HuH-7 (cell line): ENCODE measurements around the gene SLC22A17.
"Not testable (repeated sequence)": the region's sequence is repeated elsewhere in the genome, so short reads cannot be mapped to it uniquely, and the experiment has no call there.

Experiments used
- DNase-seq: peaks from one replicate; pipeline ENCODE4 v3.0.0; 2011; ENCODE audit warnings: low spot score

Gene SLC22A17

DNA sequence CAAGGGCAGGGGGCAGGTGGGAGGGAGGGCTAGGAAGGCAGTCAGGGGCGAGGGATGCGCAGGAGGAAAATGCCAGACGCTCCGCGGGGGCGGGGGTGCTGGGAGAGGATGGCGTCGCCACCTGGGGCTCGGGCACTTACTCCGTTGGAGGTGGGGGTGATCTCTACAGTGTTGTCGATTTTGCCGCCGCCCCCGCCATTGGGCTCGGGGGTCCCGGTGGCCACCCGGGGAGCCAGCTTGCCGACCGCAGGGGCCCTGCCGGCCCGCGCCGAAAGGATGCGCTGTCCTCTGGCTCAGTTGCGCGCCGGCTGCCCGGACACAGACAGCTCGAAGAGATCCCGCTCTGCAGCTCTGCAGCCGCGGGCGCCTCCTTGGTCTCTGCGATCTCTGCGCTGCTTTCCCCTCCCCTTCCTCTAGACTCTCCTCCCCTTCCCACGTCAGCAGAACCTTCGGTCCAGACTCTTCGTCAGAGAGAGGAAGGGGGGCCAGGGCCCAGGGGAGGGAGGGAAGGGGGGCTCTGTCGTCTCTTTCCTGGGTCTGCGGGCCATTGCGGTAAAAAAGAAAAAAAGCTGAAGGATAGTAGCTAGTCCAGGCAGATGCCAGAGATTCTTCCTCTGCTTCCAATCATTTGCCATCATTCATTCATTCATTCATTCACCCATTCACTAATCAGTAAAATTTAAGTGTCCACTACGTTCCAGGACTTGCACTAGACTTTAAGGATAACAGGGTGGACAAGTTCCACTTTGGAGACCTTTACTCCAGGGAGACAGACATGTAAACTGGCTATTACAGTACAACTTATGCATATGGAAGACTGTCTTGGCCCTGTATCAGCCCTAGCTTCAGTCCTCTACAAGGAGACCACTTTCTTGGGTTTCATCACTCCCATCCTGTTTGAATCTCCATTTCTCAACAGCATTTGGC is at the start of gene SLC22A17:
Gene SLC22A17, minus strand, starts transcription at position 382 of the 927 bp plus-strand sequence.
- no peak for DNase-seq

DNA sequence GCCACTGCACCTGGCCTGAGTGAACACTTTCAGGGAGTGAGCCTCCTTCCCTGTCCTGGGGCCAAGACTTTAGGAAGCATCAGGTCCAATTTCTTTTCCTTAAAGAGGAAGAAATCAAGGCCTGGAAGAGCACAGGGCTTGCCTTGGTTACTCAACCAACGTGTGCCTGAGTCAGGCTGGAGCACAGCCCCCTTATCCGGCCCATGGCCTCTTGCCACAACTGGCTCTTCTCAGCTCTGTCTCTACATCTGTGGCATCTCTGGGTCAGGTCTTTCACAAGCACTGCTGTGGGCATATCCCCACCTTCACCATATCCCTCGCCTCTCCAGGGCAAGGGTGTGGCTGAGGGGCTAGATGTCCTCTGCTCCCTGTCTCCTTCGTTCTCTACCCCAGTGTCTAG is 48.6 kb upstream of the SLC22A17 start:
- no peak for DNase-seq

DNA sequence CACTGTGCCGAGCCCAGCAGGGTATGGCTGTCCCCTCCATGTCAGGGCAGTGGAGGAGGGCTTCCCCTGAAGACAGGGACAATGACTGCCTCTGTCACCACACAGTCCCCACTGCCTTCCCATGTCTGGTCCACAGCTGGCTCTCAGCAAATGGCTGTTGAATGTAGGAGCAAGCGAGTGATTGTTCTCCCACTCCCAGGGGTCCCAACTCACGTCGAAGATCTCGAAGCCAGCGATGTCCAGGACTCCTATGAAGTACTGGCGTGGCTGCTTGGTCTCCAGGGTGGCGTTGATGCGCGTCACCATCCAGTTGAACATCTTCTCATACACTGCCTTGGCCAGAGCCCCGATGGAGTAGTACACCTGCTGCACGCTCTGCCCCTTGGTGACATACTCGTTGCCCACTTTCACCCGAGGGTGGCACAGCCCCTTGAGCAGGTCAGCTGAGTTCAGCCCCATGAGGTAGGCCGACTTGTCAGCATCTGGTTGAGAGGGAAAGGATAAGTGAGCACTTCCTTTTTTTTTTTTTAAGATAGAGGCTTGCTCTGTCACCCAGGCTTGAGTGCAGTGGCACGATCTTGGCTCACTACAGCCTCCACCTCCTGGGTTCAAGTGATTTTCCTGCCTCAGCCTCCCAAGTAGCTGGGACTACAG is 47.9 kb upstream of the SLC22A17 start:
- not testable (repeated sequence) for DNase-seq

DNA sequence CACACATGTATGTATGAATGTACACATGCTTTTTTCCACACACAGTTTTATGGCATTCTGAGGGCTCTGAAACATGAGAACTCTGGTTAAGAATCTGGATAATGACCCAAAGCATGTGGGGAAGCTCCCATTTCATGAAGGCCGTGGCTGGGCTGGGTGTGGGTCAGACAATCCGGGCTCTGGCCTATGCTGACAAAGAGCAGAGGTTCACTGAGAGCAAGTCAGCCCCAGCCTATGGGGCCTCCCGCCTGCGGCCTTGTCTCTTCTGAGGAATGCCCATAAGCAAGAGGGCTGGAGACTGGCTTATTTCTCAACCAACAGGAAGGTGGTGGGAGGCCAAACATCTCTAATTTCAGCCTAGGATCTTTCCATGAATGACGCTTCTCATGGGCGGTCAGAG is 46.9 kb upstream of the SLC22A17 start:
- DNase-seq: no peak

DNA sequence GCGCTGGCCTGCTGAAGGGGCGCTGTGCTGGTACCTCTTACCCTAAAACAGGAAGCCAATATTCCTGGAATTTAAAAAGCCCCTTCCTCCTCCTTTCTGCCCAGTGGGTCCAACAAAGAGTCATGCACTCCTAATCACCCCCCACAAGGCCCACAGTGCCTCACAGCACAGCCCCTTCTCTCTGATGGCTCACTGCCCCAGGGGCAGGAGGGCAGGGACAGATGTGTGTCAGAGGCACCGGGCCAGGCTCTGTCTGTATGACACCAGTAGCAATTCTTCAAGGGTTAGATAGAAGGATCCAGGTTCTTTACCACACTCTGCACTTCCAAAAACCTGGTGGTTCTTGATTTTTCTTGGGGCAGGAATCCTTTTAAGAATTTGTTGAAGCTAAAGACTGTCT is 46.4 kb upstream of the SLC22A17 start:
- DNase-seq: no peak

DNA sequence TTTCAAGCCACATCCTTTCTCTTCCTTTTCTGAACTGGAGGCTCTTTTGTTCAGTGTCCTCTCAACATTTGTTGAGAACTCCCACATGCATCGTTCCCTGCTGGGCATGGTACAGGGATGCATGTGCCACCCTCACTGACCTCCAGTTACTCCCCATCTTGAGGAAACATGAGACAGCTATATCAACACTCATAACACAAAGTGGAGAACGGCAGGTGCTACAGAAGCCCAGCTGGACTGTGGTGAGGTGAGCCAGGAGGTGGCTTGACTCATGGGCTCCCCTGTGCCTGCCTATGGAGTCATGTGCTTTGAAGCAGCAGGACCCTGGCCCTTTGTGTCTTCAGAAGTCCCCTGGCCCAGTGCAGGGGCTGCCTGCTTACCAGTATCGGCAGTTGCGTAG is 45.7 kb upstream of the SLC22A17 start:
- DNase-seq: no peak

DNA sequence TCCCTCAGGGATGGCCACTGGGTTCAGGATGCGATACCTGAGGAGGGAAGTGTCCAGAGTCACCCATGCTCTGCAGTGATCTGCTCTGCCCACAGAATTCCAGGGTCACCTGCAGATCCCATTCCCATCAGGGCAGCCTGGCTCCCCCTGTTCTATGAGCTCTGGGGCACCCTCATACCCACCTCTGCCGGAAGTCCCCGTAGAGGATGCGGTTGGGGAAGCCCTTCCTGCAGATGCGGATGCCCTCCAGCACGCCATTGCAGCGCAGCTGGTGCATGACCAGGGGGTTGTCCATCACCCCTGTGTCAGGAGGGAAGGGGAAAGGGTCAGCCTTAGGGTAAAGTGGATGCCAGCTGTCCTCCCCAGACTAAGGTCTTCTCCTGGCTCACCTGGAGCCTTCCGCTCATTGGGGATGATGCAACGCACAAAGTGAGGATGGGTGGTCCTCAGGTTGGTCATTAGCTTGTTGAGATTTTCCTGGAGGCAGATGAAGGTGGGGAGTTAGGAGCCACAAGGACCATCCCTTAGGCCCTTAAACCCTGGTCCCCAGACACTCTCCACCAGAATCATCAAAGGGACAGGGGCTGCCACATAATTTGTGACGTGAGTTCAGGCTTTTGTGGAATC is 44.2 kb upstream of the SLC22A17 start:
- no peak for DNase-seq

DNA sequence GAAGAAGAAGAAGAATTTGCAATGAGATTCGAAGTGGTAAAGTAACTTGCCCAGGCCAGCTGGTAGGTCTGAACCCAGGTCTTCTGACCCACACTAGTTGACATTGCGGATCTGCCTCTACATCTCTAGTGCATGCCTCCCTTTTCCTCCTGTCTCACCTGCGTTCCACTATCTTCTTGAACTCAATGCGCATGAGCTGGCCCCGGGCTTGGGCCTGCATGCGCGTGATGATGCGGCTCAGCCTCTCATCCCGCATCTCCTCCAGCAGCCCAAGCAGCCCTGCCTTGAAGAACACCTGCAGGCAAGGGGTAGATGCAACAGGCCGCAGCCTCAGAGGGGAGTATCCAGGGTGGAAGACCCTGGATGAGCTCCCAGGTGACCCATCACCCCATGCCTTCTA is 43.4 kb upstream of the SLC22A17 start:
- no peak for DNase-seq

DNA sequence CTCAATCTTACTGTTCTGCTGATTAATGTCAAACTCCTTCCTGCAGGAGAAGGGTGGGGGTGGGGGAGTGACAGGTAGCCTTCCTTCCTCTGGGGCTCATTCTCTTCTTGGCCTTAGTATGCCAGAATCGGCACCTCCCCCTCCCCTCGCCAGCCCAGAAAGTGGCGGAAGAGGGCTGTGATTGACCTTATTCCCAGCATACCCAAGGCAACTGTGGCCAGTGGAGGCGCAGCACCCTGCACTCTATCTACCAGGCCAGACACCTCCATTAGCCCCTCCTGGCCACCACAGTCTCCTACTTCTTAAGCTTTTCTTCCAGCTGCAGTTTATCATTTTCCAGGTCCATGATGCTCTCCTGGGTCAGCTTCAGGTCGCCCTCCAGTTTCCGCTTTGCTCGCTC is 39.9 kb upstream of the SLC22A17 start:
- DNase-seq: no peak

DNA sequence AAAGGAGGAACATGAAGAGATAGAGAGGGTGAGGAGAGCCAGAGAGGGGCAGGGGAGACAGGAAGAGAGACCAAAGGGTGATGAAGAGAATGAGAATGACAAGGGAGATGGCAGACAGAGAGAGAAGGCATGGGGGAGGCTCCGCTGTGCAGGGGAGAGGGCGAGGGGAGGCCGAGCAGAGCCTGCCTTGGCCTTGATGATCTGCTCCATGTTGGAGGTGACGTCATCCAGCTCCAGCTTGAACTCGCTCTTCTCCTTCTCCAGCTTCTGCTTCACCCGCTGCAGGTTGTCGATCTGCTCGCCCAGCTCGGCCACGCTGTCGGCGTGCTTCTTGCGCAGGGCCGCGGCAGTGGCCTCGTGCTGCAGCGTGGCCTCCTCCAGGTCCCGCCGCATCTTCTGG is 37.2 kb upstream of the SLC22A17 start:
- not testable (repeated sequence) for DNase-seq

DNA sequence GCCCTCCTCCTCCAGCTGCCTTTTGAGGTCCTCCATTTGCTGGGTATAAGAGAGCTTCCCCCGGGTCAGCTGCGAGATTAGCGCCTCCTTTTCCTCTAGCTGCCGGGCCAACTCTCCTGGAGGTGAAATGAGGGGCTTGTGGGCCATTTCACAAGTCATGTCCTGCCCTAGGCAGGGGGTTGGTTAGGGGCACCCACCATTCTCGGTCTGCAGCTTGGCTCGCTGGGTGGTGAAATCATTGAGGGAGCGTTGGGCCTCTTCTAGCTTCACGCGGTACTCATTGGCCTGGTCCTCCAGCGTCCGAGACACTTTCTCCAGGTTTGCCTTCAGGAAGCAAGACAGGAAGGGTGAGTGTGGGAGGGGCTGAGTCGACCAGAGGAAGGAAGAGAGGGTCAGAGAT is 36.7 kb upstream of the SLC22A17 start:
- DNase-seq: no peak

DNA sequence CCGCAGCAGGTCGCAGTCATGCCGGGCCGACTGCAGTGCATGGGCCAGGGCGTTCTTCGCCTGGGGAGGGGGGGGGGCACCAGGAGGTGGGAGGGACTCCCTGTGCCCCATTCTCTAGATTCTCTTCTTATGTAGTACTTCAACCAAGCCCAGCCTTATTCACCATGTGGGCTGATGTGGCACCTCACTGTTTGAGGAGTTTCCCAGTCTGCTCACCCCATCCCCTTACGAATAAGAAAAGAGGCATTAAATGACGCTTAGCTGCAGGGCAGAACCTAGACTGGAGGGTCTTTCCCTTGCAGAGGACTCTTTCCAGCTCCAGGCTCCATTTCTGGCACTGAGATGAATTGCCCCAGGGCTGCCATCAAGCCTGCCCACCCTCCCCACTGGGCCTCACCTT is 36.3 kb upstream of the SLC22A17 start:
- no peak for DNase-seq

DNA sequence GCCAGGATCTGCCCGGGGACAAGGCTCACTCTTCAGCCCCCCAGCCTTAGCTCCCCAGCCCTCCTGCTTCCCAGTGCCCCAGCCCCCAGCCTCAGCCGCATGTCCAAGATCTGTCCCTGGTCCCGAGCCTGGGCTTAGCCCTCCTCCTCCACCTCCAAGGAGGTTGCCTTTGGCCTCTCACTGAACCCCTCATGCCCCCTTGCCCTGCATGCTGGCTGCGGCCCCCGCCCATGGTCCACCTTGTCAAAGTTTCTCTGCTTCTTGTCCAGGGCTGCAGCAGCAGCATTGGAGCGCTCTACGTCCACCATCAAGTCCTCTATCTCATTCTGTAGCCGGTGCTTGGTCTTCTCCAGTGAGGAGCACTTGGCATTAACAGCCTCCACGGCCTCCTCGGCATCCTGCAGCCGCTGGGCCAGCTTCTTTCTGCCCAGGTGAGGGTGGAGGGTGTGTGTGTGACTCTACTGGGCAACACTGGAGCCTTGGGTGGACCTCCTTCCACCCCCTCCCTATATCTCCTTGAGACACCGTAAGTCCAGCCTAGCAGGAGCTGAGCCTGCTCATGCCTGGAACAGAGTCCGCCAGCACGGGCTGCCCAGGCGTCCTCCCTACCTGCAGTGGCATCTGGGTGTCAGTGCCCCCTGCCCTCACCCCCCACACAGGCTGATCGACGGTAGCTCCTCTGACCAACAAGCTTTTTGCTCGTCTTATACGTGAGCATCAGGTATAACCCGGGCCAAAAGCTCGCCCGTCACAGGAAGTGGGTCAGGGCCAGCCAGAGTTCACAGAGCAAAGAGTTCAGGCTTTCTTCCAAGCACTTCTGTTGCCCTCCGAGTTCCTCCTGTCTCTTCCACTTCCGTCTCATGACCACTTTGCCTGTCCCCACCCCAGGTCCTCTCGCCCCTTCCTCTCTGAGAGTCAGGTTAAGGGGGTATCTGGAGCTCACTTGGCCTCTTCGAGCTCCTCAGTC is 35.5 kb upstream of the SLC22A17 start:
- no peak for DNase-seq

DNA sequence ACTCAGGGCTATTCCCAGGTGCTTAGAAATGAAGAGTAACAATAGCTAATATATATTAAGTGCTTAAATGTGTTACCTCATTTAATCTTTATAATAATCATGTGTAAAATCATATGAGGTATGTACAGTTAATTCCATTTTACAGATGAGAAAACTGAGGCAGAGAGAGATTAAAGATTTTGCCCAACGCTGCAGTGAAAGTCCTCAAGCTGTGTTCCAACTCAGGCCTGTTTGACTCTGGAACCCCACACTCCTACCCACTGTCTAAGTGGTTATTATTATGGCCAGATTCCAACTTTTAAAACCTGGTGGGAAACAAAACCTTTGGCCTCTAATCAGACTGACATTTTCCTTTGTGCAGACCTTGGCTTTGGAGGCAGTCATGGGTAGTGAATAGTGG is 34.3 kb upstream of the SLC22A17 start:
- no peak for DNase-seq

DNA sequence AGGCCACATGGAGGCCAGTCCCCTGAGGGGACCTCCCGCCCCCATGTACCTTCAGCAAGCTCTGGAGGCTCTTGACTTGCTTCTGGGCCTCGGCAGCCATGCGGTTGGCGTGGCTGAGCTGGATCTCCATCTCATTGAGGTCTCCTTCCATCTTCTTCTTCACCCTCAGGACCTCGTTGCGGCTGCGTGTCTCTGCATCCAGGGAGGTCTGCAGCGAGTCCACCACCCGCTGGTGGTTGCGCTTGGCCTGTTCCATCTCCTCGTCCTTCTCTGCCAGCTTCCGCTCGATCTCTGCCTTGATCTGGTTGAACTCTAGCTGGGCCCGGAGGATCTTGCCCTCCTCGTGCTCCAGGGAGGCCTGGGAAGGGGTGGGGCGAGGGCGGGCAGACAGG is 33.6 kb upstream of the SLC22A17 start:
- DNase-seq: not testable (repeated sequence)

DNA sequence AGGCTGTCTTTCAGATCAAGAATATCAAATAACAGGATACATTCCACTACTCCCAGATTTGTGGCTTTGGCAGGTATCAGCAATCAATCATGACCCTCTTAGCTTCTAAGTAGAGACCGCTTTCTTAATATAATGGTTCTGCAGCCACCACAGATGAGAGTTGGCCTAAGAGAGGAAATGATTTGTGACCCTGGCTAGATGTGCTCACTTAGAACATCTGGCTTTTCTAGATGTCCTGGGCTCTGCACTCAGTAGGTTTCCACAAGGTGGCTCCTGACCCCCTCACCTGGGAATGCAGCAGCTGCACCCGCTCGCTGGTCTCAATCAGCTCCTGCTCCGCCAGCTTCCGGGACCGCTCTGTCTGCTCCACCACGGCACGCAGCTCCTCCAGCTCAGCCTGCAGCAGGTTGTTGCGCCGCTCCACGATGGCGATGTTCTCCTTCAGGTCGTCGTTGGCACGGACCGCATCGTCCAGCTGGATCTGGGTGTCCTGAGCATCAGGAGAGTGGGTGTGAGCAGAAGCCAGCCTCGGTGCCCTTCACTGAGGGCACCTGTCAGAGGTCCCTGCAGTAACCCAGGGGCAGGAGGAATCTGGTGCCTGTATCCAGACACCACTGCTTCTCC is 33.1 kb upstream of the SLC22A17 start:
- no peak for DNase-seq

DNA sequence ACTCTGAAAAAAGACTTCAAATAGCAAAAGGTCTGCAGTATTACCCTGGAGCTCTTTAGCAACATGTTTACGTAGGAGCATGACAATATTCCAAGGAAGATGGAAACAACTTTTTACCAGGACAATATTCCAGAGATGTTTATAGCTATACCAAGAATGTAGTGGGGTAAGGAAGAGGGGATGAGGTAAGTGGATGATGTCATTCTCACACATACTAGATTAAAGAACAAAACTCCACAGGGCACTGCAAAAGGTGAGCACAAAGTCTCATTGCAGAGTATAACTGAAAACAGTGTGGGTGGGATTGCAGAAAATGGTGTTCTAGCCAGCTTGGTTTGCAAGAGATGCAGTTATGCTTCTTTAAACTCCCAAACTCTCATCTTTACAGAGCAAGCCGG is 32.6 kb upstream of the SLC22A17 start:
- DNase-seq: no peak

DNA sequence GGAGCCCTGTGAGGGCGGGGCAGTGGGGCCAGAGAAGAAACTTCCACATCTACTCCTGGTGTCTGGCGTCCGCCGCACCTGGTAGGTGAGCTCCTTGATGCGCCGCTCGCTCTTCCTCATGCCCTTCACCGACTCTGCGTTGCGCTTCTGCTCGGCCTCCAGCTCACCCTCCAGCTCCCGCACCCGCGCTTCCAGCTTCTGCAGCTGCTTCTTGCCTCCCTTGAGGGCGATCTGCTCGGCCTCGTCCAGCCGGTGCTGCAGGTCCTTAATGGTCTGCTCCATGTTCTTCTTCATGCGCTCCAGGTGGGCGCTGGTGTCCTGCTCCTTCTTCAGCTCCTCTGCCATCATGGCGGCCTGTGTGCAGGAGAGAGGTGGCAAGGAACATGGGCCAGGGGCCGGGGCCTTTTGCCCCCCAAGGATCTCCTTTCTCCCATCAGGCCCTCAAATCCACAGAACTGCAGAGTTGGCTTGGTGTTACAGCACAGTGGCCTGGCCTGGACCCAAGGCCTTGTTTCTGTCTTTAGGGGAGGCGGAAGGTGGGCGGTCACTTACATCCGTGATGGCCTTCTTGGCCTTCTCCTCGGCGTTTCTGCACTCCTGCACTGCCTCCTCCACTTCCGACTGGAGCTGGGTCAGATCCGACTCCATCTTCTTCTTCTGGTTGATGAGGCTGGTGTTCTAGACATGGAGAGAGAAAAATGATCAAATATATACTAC is 31.8 kb upstream of the SLC22A17 start:
- DNase-seq: no peak

DNA sequence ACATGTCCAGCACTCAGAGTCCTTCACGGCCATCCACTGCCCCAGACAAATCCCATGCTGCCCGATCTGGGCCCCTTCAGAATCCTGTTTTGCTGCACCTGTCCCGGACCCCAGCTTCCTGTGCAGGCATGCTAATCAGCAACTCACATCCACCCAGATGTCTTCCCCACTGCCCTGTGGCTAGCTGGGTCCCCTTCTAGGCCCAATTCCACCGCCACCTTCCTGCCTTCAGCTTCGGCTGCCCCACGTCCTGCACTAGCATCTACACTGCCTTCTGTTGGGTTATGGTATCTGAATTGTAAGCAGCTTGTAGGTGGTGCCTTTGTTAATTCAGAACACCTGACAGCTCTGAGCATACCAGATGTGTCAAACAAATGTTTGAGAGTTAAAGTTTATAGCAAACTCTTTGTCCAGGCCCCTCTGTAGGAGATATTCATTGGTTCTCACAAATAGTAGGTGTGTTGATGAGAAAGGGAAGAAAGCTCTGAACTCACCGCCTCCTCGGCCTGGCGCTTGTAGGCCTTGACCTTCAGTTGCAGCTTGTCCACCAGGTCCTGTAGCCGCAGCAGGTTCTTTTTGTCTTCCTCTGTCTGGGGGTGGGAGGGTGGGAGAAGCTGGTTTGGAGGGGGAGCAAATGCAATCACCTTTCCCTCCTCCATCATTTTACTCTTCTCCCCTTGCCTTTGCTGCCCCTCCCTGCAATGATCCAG is 30.2 kb upstream of the SLC22A17 start:
- no peak for DNase-seq

DNA sequence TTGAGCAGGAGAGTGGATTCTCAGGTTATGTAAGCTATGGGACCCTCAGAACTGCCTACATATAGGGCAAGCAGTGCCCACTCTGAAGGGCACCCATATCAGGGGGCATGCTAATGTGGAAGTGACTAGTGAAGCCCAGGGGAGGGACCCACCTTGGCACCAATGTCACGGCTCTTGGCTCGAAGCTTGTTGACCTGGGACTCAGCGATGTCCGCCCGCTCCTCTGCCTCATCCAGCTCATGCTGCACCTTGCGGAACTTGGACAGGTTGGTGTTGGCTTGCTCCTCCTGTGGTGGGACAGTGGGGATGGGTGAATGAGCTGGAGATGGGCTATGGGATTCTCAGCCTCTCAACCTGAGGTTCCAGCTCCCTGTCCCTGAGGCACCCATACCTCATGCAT is 29.6 kb upstream of the SLC22A17 start:
- no peak for DNase-seq
